ENCODE results near the gene CNGA2.

Gene CNGA2

GRCh38 chrX:151753313-151754046, 18.9 kb downstream of the CNGA2 start:
- no peak for DNase-seq

GRCh38 chrX:151754047-151754429, 19.5 kb downstream of the CNGA2 start:
- DNase-seq = no peak

- DNase-seq = no peak
Measured at GRCh38 chrX:151754641-151755215, 20.2 kb downstream of the CNGA2 start.

GRCh38 chrX:151759041-151759708, 24.6 kb downstream of the CNGA2 start:
- DNase-seq = no peak

GRCh38 chrX:151762802-151763201, 28.3 kb downstream of the CNGA2 start:
- DNase-seq = no peak

GRCh38 chrX:151763711-151764110, 29.2 kb downstream of the CNGA2 start:
- DNase-seq = no peak

- DNase-seq = no peak
Measured at GRCh38 chrX:151765026-151765425, 30.5 kb downstream of the CNGA2 start.

GRCh38 chrX:151771726-151772125, 37.2 kb downstream of the CNGA2 start:
- DNase-seq = no peak

GRCh38 chrX:151773434-151773833, 38.9 kb downstream of the CNGA2 start:
- no peak for DNase-seq

- no peak for DNase-seq
Measured at GRCh38 chrX:151774421-151774820, 39.9 kb downstream of the CNGA2 start.

GRCh38 chrX:151776181-151776731, 41.7 kb downstream of the CNGA2 start:
- no peak for DNase-seq

GRCh38 chrX:151776936-151777335, 42.4 kb downstream of the CNGA2 start:
- DNase-seq = no peak

GRCh38 chrX:151779258-151779657, 44.7 kb downstream of the CNGA2 start:
- DNase-seq = no peak

- DNase-seq = no peak
Measured at GRCh38 chrX:151780621-151781020, 46.1 kb downstream of the CNGA2 start.

- no peak for DNase-seq
Measured at GRCh38 chrX:151789179-151789800, 54.7 kb downstream of the CNGA2 start.

GRCh38 chrX:151790481-151791160, 56.1 kb downstream of the CNGA2 start:
- DNase-seq = no peak

GRCh38 chrX:151791961-151792360, 57.4 kb downstream of the CNGA2 start:
- no peak for DNase-seq

- DNase-seq = no peak
Measured at GRCh38 chrX:151792505-151792904, 58.0 kb downstream of the CNGA2 start.

- no peak for DNase-seq
Measured at GRCh38 chrX:151793886-151794285, 59.3 kb downstream of the CNGA2 start.
